Endothelial cell of umbilical vein (primary cell): ENCODE measurements around the gene RBX1.

Source experiments
- CTCF ChIP-seq, 2 donors: IDR thresholded peaks; 1 replicate in 1 of 2; 2 replicates in 1 of 2; pipeline ENCODE4 v1.5.1; 2011; ENCODE audit warnings: low read length in 2 of 2, mild to moderate bottlenecking in 2 of 2, moderate library complexity in 2 of 2, control low read depth in 1 of 2, inconsistent platforms in 1 of 2, low read depth in 1 of 2; ENCODE audit not compliant: insufficient read depth in 1 of 2; ENCODE audit errors: extremely low read depth in 1 of 2
- EZH2 ChIP-seq: IDR thresholded peaks from 2 replicates; pipeline ENCODE4 v1.6.1; 2012; ENCODE audit warnings: borderline replicate concordance, low read depth, mild to moderate bottlenecking, moderate library complexity, low read length, inconsistent platforms; ENCODE audit not compliant: severe bottlenecking
- MAX ChIP-seq: IDR thresholded peaks from 2 replicates; pipeline ENCODE4 v1.6.1; 2011; ENCODE audit not compliant: insufficient read depth, insufficient read length

DNA sequence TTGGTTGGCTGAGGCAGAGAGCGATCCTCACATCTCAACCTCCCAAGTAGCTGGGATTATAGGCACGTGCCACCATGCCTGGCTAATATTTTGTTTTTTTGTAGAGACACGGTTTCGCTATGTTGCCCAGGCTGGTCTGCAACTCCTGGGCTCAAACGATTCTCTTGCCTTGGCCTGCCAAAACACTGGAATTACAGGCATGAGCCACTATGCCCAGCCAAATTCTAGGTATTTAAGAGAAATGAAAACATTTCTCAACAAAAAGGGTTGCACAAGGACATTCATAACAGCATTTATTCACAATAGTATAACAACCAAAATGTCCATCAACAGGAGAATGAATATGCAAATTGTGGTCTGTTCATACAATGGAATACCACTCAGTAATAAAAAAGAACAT is 31.7 kb upstream of the RBX1 start:
- no peak for TF ChIP-seq MAX
- TF ChIP-seq CTCF (IDR thresholded peaks at IDR 0.05; ENCODE audit: extremely low read depth in 1 of 2, insufficient read depth in 1 of 2, low read depth in 1 of 2, low read length in 2 of 2): no peak
- TF ChIP-seq EZH2: no peak
